H1 (cell line): ENCODE data around the gene CMC1. TPM values are rescaled to one million over a fixed set of nuclear protein-coding genes. Genes with fewer than 3 reads are reported as not detected.
A peak's percentile ranks its signal among the peaks of the same experiment; 100 is the strongest.

Experiments used
- CTCF ChIA-PET: fragments of 300-600 bp; sonication (Branson Sonifier 250); formaldehyde crosslinking; loops from one replicate; lab custom pipeline; 2021; ENCODE audit not compliant: partially characterized antibody; lab: Charles Lee
- POLR2A ChIA-PET: fragments of 300-600 bp; sonication (Branson Sonifier 250); formaldehyde crosslinking; loops from one replicate; lab custom pipeline; 2021; ENCODE audit warnings: inconsistent platforms; ENCODE audit not compliant: partially characterized antibody; lab: Charles Lee
- DNase-seq, 2 experiments: peaks; one replicate each; pipeline versions ENCODE4 v3.0.0 to v3.0.0-alpha.2; 2010 to 2022; ENCODE audit warnings: low spot score in 2 of 2, low read depth in 1 of 2, mixed read lengths in 1 of 2
- FAIRE-seq: peaks from 2 replicates; lab custom pipeline; 2011; peaks lifted over from hg19 to GRCh38; lab: Jason Lieb, UNC
- H2AFZ ChIP-seq: 2 replicates; pipeline ENCODE4 v1.8.1; 2012; ENCODE audit warnings: low read length, inconsistent platforms
- H2AK5ac ChIP-seq: 2 replicates; pipeline ENCODE4 v1.6.1; 2013; ENCODE audit warnings: low read depth, low read length
- H2BK120ac ChIP-seq: replicated peaks from 2 replicates; pipeline ENCODE3; 2013; ENCODE audit warnings: low read depth, low read length, inconsistent platforms
- H2BK12ac ChIP-seq: 2 replicates; pipeline ENCODE4 v1.6.1; 2013; ENCODE audit warnings: low read depth, low read length
- H2BK15ac ChIP-seq: 2 replicates; pipeline ENCODE4 v1.6.1; 2013; ENCODE audit warnings: low read length
- H2BK20ac ChIP-seq: 2 replicates; pipeline ENCODE4 v1.6.1; 2013; ENCODE audit warnings: low read length
- H2BK5ac ChIP-seq: 2 replicates; pipeline ENCODE4 v1.6.1; 2013; ENCODE audit warnings: low read depth, low read length
- H3K14ac ChIP-seq: 2 replicates; pipeline ENCODE4 v1.6.1; 2013; ENCODE audit warnings: inconsistent platforms; ENCODE audit not compliant: insufficient read length
- H3K18ac ChIP-seq: 2 replicates; pipeline ENCODE4 v1.6.1; 2013; ENCODE audit warnings: low read length; ENCODE audit errors: extremely low read depth
- H3K23ac ChIP-seq: 2 replicates; pipeline ENCODE4 v1.6.1; 2013; ENCODE audit warnings: inconsistent platforms; ENCODE audit not compliant: insufficient read length
- H3K23me2 ChIP-seq: 2 replicates; pipeline ENCODE4 v1.6.1; 2013; ENCODE audit warnings: low read depth, low read length
- H3K27ac ChIP-seq: 2 replicates; pipeline ENCODE4 v1.6.1; 2011; ENCODE audit warnings: low read depth, low read length, inconsistent platforms
- H3K27me3 ChIP-seq, 4 experiments: replicated peaks in 1 of 4; 1 replicate in 1 of 4; 2 replicates in 3 of 4; pipeline versions ENCODE4 v1.6.1 to v1.8.1; 2011 to 2013; ENCODE audit warnings: low read length in 3 of 4, mild to moderate bottlenecking in 3 of 4, inconsistent platforms in 2 of 4, mixed read lengths in 2 of 4, moderate library complexity in 1 of 4; ENCODE audit not compliant: control insufficient read depth in 3 of 4, insufficient read depth in 3 of 4; ENCODE audit errors: extremely low read depth in 1 of 4
- H3K36me3 ChIP-seq, 4 experiments: 2 replicates each; pipeline versions ENCODE4 v1.6.1 to v1.8.1; 2011 to 2013; ENCODE audit warnings: mild to moderate bottlenecking in 4 of 4, low read length in 3 of 4, moderate library complexity in 2 of 4, control low read depth in 1 of 4, inconsistent platforms in 1 of 4; ENCODE audit not compliant: insufficient read depth in 4 of 4, control insufficient read depth in 2 of 4
- H3K4ac ChIP-seq: replicated peaks from 2 replicates; pipeline ENCODE3; 2013; ENCODE audit warnings: low read length, low read depth, mixed read lengths, inconsistent platforms; ENCODE audit not compliant: insufficient read length
- H3K4me1 ChIP-seq, 4 experiments: replicated peaks in 1 of 4; 1 replicate in 1 of 4; 2 replicates in 3 of 4; pipeline versions ENCODE4 v1.6.1 to v1.8.1; 2011 to 2013; ENCODE audit warnings: low read length in 3 of 4, inconsistent platforms in 2 of 4, mixed read lengths in 1 of 4; ENCODE audit not compliant: insufficient read depth in 4 of 4, control insufficient read depth in 3 of 4
- H3K4me2 ChIP-seq, 2 experiments: 2 replicates each; pipeline versions ENCODE4 v1.6.1 to v1.8.1; 2011 to 2013; ENCODE audit warnings: low read depth in 2 of 2, low read length in 2 of 2, control low read depth in 1 of 2, inconsistent platforms in 1 of 2, mild to moderate bottlenecking in 1 of 2; ENCODE audit not compliant: insufficient read depth in 1 of 2
- H3K4me3 ChIP-seq, 4 experiments: fragments of 200-600, 300-600 bp in 1 of 4; sonication (generic), shearing (Covaris generic), sonication (Bioruptor Twin) in 1 of 4; 2 replicates each; pipeline versions ENCODE4 v1.5.1 to v1.8.1; 2011 to 2016; ENCODE audit warnings: low read length in 4 of 4, low read depth in 3 of 4, control low read depth in 2 of 4, inconsistent platforms in 2 of 4, mild to moderate bottlenecking in 2 of 4, mixed read lengths in 1 of 4, moderate library complexity in 1 of 4; ENCODE audit not compliant: insufficient read depth in 2 of 4; ENCODE audit errors: extremely low read depth in 1 of 4
- H3K56ac ChIP-seq: replicated peaks from 2 replicates; pipeline ENCODE3; 2013; ENCODE audit warnings: low read depth, mild to moderate bottlenecking, mixed read lengths, low read length, inconsistent platforms; ENCODE audit not compliant: insufficient read length
- H3K79me1 ChIP-seq: 2 replicates; pipeline ENCODE4 v1.6.1; 2013; ENCODE audit warnings: low read depth, low read length, control low read depth
- H3K79me2 ChIP-seq, 2 experiments: 2 replicates each; pipeline versions ENCODE4 v1.6.1 to v1.8.1; 2012 to 2013; ENCODE audit warnings: low read length in 2 of 2, mild to moderate bottlenecking in 2 of 2, inconsistent platforms in 1 of 2; ENCODE audit not compliant: insufficient read depth in 2 of 2, control insufficient read depth in 1 of 2
- H3K9ac ChIP-seq, 4 experiments: replicated peaks in 1 of 4; 1 replicate in 1 of 4; 2 replicates in 3 of 4; pipeline versions ENCODE4 v1.6.1 to v1.8.1; 2011 to 2013; ENCODE audit warnings: low read depth in 3 of 4, low read length in 3 of 4, control low read depth in 2 of 4, mild to moderate bottlenecking in 2 of 4, moderate library complexity in 2 of 4, inconsistent platforms in 1 of 4; ENCODE audit errors: extremely low read depth in 1 of 4
- H3K9me3 ChIP-seq, 2 experiments: 2 replicates each; pipeline versions ENCODE4 v1.6.1 to v1.8.1; 2012 to 2013; ENCODE audit warnings: mild to moderate bottlenecking in 2 of 2, moderate library complexity in 2 of 2, control low read depth in 1 of 2, inconsistent platforms in 1 of 2, low read depth in 1 of 2, low read length in 1 of 2, mixed read lengths in 1 of 2; ENCODE audit not compliant: insufficient read depth in 2 of 2
- H4K20me1 ChIP-seq, 2 experiments: replicated peaks in 1 of 2; 2 replicates each; pipeline versions ENCODE3 to v1.8.1; 2011 to 2013; ENCODE audit warnings: inconsistent platforms in 2 of 2, low read length in 2 of 2, mild to moderate bottlenecking in 1 of 2; ENCODE audit not compliant: insufficient read depth in 2 of 2, control insufficient read depth in 1 of 2
- H4K5ac ChIP-seq: 2 replicates; pipeline ENCODE4 v1.6.1; 2013; ENCODE audit warnings: low read length, low read depth, mixed read lengths, inconsistent platforms; ENCODE audit not compliant: insufficient read length
- H4K8ac ChIP-seq: 2 replicates; pipeline ENCODE4 v1.8.0; 2013; ENCODE audit warnings: mild to moderate bottlenecking, moderate library complexity, low read length, inconsistent platforms; ENCODE audit not compliant: insufficient read depth; ENCODE audit errors: extremely low read depth
- H4K91ac ChIP-seq: replicated peaks from 2 replicates; pipeline ENCODE3; 2013; ENCODE audit warnings: low read length, mixed read lengths, inconsistent platforms; ENCODE audit not compliant: insufficient read length
- CEBPB ChIP-seq: IDR thresholded peaks from 2 replicates; pipeline ENCODE4 v1.6.1; 2012; ENCODE audit warnings: low read depth, low read length
- JUND ChIP-seq: IDR thresholded peaks from 2 replicates; pipeline ENCODE4 v1.6.1; 2011; ENCODE audit warnings: mild to moderate bottlenecking, improper control_type of control experiment, low read length
- WGBS, 2 experiments: shearing (Covaris generic) in 1 of 2; methylation state at CpG; one replicate each; pipeline versions ENCODE4 v1.1.6 to v1.1.7; 2013 to 2015; ENCODE audit warnings: low lambda C conversion rate in 2 of 2, mixed read lengths in 2 of 2, inconsistent platforms in 1 of 2, low coverage in 1 of 2, missing lambda C conversion rate in 1 of 2; ENCODE audit not compliant: insufficient replicate concordance in 2 of 2, insufficient coverage in 1 of 2, insufficient read length in 1 of 2; ENCODE audit errors: extremely low coverage in 1 of 2, missing lambda C conversion rate in 1 of 2; 5-methylcytosine and 5-hydroxymethylcytosine counted together
- polyA plus RNA-seq, 7 experiments: library from polyadenylated mRNA; depleted of rRNA in 3 of 7; stranded (reverse) in 5 of 7; unstranded in 2 of 7; fragments of >200 nt in 5 of 7; fragments of 200-250 nt in 2 of 7; gene quantifications; 1 replicate in 5 of 7; 2 replicates in 1 of 7; 4 replicates in 1 of 7; pipeline versions ENCODE4 v1.2.1 to v1.2.3, GENCODE V29; 2011 to 2013; ENCODE audit warnings: missing spikeins in 2 of 7, mixed read lengths in 2 of 7
- total RNA-seq: library from RNA; stranded (reverse); fragmentation: NEBNext Ultra II Directional; extraction: Animal tissue kit (Norgen Biotek cat#: 25700); gene quantifications from 2 replicates; pipeline ENCODE4 v1.2.1, GENCODE V29; 2021

Gene CMC1
- total and polyA plus RNA-seq, 2 of the 8 experiments (the other 6 are each of a cell fraction or from before 2014, with no cell fraction given) = 11.4 to 19.4 TPM

DNA sequence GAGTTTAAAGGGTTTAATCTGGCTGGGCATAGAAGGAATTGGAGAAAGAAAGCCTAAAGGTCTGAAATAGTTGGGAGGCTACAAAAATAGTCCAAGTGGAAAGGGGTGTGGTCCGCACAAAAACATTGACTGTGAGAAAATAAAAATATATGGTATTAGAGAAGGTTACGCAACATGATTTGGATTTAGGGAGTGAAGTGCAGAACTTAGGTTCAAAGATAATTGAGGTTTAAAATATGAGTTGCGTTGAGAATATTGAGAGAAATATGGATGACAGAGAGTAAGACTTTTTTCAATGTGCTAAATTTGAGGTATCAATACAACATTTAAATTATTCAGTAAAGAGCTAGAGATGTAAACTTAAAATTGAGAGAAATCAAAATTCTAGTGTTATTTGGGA, 15.4 kb upstream of the CMC1 start:
- no peak overlapping the region for H3K14ac ChIP-seq
- CTCF ChIA-PET = no interaction called here
- WGBS, 2 experiments = 90 to 100% methylated on average over 2 to 3 of the region's 3 CpGs

More for the DNA sequence above, 15.4 kb upstream of the CMC1 start:
- DNase-seq = no peak
- no peak overlapping the region for H3K23ac ChIP-seq
- H3K27me3 ChIP-seq = peaks cover 0 to 2% (median under 1%) of the 10 kb centered on the region in 4 experiments; a peak in 3 of 7 replicates
- no peak overlapping the region for H3K56ac ChIP-seq
- H3K4me2 ChIP-seq = no peak overlapping the region
- no peak overlapping the region for H2BK15ac ChIP-seq
- no peaks in the 10 kb centered on the region for H3K9me3 ChIP-seq
- H4K91ac ChIP-seq = no peak overlapping the region
- no peak overlapping the region for H3K4ac ChIP-seq
- no peak overlapping the region for H3K4me3 ChIP-seq
- no peak overlapping the region for H3K27ac ChIP-seq
- H3K36me3 ChIP-seq = no peaks in the 10 kb centered on the region
- no peaks in the 10 kb centered on the region for H3K4me1 ChIP-seq
- H2BK12ac ChIP-seq = no peak overlapping the region
- H4K8ac ChIP-seq = no peak overlapping the region
- no peak overlapping the region for H2AK5ac ChIP-seq
- H2BK5ac ChIP-seq = no peak overlapping the region
- no peaks in the 10 kb centered on the region for H3K79me2 ChIP-seq
- H2BK120ac ChIP-seq = no peak overlapping the region
- H4K20me1 ChIP-seq = no peaks in the 10 kb centered on the region
- no peak for FAIRE-seq
- no peak overlapping the region for H3K18ac ChIP-seq
- TF ChIP-seq JUND (no peak), CEBPB (peak; percentile 32; the same call in 1 of the 2 replicates)
- no peak overlapping the region for H2BK20ac ChIP-seq
- H3K9ac ChIP-seq = no peak overlapping the region
- H3K79me1 ChIP-seq = no peaks in the 10 kb centered on the region
- no peaks in the 10 kb centered on the region for H3K23me2 ChIP-seq
- no peak overlapping the region for H2AFZ ChIP-seq
- H4K5ac ChIP-seq = no peak overlapping the region
- POLR2A ChIA-PET = no interaction called here
